GM08714 (cell line): ENCODE data around the gene SREBF2.

Source experiments
- H3K4me3 ChIP-seq: fragments of 200-500 bp; sonication (Bioruptor generic); 2 replicates; pipeline ENCODE4 v1.5.1; 2014; ENCODE audit warnings: mild to moderate bottlenecking, low read length, inconsistent platforms
- ZNF274 ChIP-seq: IDR thresholded peaks from 2 replicates; pipeline ENCODE4 v1.6.1; 2012; ENCODE audit warnings: mild to moderate bottlenecking, low read depth, low read length

SREBF2 gene

DNA sequence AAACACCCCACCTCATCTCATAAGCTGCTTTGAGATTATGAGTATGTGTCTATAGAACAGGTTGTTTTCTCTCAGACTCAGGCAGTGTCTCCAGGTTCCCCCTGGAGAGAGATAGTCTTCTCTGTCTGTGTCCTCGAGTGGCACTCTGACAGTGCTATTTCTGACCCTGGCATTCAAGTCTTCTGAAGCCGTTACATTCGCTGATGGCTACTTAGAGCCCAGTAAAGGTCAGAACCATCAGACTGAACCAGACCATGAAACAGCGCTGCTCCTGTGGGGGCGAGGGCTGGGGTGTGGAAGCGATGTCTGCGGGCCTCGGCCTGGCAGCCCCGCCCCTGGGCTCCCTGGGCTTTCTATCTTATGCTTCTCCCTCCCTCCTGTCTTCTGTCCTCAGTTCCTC, 58.5 kb downstream of the SREBF2 start:
- no peak for TF ChIP-seq ZNF274
- no peak overlapping the region for H3K4me3 ChIP-seq

DNA sequence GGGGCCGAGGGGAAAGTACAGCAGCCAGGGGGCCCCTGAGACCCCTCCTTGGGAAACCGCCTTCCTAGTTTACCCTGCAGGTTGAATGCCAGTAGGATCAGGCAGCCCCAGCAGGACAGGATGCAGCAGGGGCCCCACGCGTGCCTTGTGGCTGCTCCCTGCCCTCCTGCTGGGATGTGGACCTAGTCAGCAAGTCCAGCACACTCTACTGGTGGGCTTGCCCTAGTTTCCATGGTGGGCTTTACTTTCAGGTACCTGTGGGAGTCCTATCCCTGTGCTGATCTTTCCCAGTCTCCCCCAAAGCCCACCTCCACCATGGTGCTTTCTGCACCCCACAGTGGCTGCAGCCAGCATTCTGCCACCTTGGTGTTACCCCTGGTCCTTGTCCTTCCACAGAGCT, 59.8 kb downstream of the SREBF2 start:
- no peak overlapping the region for H3K4me3 ChIP-seq
- TF ChIP-seq ZNF274: no peak

DNA sequence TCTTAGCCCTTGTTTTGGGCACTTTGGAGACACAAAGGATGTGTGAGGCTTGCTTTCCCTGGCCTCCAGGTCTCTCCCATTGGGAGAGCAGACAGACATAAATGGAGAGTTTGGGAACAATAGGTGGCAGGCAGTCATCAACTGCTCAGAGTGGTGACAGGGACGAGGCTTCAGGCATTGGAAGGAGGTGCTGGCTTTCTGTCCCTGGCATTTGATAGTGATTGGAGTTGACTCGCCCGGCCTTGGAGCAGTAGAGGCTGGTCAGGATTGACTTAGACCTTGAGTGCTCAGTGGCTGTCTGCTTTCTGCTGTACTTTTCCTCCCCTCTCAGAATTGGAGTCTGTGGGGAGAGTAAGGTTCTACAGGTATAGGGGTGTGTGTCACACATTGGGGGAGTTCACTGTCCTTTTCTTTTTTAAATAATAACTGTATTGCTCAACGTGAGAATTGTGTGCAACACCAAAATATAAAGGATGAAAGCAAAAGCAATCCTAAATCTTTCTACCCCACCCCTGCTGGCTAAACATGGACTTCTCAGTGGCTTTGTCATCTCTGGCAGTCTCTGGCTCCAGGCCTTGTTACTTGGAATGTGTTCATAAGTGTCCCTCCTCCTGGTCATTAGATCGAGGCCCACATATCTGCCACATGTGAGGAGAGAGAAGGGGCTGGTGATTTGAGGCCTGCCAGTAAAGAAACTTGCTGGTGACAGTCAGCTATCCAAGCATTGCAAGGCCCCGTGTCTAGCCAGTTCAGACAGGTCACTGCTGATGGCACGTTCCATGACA, 60.9 kb downstream of the SREBF2 start:
- no peak for TF ChIP-seq ZNF274
- H3K4me3 ChIP-seq: no peak overlapping the region

DNA sequence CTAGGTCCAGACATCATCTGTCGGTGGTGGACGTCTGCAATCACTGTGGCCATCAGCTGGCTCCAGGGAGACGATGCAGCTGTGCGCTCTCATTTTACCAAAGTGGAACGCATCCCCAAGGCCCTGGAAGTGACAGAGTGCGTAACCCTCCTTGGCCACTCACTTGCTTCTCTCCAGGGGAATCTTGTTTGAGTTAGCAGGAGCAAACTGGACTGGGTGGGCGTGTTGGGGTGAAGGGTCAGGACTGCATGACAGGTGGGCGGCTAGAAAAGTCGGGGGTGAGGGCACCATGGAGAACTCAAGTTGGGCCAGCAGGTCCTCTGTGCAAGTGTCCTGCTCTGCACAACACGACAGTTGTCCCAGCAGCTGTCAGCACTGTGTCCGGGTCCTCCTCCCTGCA, 65.7 kb downstream of the SREBF2 start:
- no peak overlapping the region for H3K4me3 ChIP-seq
- TF ChIP-seq ZNF274: no peak

DNA sequence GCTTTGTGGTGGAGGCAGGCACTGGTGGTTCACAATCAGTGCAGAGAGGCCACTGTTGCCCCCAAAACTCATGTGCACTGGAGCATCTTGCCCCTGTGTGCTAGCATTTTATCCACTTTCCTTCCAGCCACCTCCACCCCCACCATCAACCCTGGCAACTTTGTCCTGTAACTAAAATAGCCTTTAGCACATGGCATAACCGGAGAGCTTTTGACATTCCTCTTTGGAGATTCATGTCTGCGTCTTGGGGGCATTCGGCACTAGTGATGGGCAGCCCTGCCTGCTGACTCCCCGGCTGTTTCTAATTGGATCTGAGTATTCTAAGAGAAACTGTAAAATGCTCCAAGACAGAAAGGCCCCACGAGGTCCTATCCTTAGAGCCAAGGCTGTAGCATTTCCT, 66.2 kb downstream of the SREBF2 start:
- no peak for TF ChIP-seq ZNF274
- H3K4me3 ChIP-seq: no peak overlapping the region

DNA sequence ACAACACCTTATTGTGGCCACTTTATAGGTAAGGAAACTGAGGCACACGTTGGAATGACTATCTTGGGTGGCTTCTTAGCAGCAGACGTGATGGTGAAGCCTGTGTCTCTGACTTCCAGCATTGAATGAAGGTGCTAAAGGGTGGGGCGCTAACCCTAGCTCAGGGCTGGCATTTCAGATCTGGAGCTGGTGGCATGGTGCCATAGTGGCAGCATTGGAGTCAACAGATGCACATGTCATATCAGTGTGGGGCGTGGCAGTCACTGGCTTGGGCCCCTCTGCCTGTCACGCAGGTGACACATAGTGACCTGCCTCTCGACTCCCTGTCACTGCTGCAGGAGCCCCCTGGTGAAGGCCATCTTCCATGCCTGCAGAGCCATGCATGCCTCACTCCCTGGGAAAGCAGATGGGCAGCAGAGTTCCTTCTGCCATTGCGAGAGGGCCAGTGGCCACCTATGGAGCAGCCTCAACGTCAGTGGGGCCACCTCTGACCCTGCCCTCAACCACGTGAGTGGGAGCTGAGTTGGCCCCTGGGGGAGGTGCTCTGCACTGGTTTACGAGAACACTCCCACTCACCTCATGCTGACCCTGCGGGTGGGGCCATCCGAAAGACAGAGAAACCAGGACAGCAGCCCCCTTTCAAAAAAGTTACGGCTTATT, 67.2 kb downstream of the SREBF2 start:
- TF ChIP-seq ZNF274: no peak

DNA sequence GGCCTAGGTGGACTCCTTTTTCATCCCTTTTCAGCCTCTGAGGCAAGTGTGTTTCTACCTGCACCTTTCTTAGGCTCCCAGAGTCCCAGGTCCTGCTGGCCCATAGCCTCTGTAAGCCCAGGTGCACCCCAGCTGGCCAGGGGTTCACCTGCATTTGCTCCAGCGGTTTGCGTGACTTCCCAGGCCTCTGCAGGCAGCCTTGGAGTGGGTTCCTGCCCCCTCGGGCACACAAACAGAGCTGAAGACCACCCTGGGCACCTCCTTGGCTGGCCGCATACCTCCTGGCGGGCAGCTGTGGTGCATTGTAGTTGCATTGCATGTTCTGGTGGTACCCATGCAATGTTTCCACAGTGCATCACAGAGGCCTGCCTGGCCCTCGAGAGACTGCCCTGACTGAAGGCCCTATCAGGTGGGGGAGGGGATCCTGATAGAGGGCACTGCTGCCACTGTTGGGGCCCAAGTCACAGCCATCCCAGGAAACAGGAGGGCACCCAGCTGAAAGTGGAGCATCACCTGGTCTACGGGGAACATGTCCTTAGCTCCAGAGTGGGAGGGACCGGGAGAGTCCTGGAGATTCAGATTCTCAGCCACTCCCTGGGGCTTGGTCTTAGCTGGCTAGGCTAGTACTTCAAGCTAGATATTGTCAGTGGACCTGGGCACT, 67.9 kb downstream of the SREBF2 start:
- no peak overlapping the region for H3K4me3 ChIP-seq
- TF ChIP-seq ZNF274: no peak

More for the DNA sequence above, 67.2 kb downstream of the SREBF2 start:
- no peak overlapping the region for H3K4me3 ChIP-seq

DNA sequence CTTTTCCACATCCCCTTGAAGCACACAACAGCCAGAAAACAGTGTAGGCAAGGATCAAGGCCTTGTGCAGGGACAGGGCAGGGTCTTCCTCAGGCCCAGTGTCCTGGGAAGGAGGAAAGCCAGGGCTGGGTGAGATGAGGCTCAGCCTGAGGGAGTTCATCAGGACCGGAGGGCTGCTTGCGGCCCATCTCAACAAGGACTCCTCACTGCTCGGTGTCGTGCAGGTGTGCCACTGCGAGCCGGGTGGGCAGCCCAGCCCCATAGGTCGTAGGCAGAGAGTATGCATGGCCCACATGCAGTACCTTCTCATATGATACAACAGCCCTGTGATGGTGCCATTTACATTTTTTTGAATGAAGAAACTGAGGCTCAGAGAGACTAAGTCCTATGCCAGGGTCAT, 69.1 kb downstream of the SREBF2 start:
- TF ChIP-seq ZNF274: no peak
- no peak overlapping the region for H3K4me3 ChIP-seq

DNA sequence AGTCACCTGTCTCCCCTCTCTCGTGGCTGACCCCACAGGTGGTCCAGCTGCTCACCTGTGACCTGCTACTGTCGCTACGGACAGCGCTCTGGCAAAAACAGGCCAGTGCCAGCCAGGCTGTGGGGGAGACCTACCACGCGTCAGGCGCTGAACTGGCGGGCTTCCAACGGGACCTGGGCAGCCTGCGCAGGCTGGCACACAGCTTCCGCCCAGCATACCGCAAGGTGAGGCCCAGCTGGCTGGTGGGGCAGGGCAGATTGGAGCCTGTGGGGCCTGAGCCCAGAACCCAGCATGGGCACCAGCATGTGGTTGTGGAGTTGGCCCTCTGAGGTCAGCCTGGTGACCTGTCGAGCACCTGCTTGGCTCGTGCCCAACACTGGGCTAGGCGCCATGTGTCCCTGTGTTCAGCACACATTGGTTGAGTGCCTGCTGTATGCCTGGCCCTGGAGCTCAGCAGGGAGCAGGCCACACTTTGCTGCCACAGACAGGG, 70.1 kb downstream of the SREBF2 start:
- no peak for TF ChIP-seq ZNF274
- H3K4me3 ChIP-seq: no peak overlapping the region

DNA sequence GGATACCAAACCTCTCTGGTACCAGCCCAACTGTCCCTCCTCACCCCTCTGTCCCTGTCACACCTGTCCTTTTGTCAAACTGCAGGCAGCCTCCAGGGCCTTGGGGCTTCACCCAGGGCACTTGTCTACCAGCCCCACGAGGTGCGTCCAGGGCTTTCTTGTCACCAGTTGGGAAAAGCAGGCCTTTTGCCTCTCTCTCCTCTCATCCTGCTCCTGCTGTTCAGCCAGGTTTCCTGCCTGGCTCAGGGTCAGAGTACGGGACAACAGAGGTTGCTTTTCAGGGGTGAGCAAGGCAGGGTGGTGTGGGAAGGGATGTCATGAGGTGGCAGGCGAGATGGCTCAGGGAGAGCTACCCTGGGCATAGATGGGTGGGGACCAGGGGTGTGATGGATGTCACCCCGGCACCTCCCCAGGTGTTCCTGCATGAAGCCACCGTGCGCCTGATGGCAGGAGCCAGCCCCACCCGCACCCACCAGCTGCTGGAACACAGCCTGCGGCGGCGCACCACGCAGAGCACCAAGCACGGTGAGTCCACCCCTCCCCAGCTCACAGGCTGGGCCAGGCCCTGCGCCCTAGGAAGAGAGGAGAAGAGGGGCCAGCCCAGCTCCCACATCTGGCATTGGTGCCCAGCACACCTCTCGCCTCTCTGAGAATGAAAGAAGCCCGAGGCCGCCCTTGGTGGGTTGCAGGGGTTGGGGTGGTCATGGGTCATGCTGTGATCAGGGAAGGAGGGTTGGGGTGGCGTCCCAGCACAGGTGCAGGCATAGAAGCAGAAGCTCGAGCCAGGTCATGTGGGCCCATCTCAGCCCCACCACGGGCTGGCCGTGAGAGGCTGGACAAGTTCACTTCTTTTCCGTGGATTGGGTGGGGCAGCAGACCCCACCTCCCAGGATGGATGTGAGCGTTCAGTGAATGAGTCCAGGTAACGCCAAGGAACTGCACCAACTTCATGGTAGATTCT, 71.8 kb downstream of the SREBF2 start:
- TF ChIP-seq ZNF274: no peak
- H3K4me3 ChIP-seq: no peak overlapping the region

DNA sequence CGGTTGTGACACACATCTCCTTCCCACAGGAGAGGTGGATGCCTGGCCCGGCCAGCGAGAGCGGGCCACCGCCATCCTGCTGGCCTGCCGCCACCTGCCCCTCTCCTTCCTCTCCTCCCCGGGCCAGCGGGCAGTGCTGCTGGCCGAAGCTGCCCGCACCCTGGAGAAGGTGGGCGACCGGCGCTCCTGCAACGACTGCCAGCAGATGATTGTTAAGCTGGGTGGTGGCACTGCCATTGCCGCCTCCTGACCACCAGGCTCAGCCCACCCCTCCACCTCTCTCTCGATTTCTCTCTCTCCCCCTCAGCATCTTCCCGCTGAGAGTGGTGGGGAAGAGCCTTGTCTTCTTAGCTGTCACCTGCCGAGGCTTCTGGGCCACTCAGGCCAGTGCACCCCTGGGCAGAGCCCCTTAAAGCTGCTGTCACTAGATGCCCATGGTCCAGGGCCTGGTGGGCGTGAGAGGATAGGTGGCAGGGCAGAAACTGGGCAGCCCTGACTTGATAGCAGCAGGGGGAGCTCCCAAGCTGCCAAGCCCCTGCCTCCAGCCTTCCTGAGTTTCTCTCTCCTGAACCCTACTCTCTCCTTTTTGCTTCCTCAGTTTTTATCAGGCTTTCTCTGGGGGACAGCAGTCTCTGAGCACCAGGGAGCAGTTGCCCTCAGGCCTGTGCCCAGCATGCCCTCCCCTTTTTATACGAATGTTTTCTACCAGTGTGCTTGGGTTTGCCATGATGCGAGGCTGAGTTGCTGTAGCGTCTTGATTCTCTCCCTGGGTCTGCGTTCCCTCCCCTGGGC, 72.7 kb downstream of the SREBF2 start:
- H3K4me3 ChIP-seq: no peak overlapping the region

DNA sequence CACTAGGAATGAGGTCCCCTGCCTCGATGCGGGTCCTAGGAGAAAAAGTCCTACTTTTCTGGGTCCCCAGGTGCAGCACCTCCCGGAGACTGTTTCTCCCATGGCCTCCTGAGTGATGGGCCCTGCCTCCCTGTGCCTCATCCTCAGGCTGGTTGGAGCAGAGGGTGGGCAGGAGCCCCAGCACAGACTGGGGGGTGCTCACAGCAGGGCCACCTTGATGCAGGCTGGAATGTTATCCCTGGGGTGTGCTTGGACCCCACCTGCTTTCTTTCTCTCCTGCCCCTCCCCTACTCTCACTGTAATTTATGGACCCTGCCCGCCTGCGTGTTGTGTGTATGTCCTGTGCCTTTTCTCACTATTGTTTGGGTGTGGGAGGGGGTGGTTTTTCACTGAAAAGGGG, 73.9 kb downstream of the SREBF2 start:
- no peak overlapping the region for H3K4me3 ChIP-seq
- no peak for TF ChIP-seq ZNF274

More for the DNA sequence above, 72.7 kb downstream of the SREBF2 start:
- TF ChIP-seq ZNF274: no peak
